K562 (cell line): ENCODE measurements around the gene COX14. TPM values are rescaled to one million over a fixed set of nuclear protein-coding genes. Genes with fewer than 3 reads are reported as not detected.

ENCODE experiments used
- ATAC-seq: fragments of 200-7000 bp; cut with Tn5 transposase; 3 replicates; pipeline ENCODE4 v1.9.1; 2020; ENCODE audit warnings: moderate library complexity
- BruUV-seq: library from RNA; stranded (reverse); fragments of 400-500 nt; replicated peaks from 2 replicates; lab custom pipeline; 2021; lab: Mats Ljungman, UMichigan
- CTCF ChIA-PET: fragments of 300-600 bp; formaldehyde crosslinking; extraction: SDS; loops from one replicate; lab custom pipeline; 2021; ENCODE audit warnings: low intra/inter-chr PET ratio; lab: Yijun Ruan, JAX
- POLR2A ChIA-PET: fragments of 300-600, 350-650 bp; sonication (Branson Sonifier 250); formaldehyde crosslinking; extraction: SDS; loops from one replicate; lab custom pipeline; 2021; ENCODE audit warnings: antibody characterized with exemption, inconsistent platforms; lab: Yijun Ruan, JAX
- DNase-seq, 4 experiments: peaks; one replicate each; pipeline versions ENCODE4 v3.0.0 to v3.0.0-alpha.2; 2011 to 2018; ENCODE audit warnings: low spot score in 3 of 4, mixed read lengths in 3 of 4; ENCODE audit errors: extremely low read depth in 1 of 4
- FAIRE-seq: peaks from 2 replicates; lab custom pipeline; 2011; peaks lifted over from hg19 to GRCh38; lab: Jason Lieb, UNC
- H2AFZ ChIP-seq: 2 replicates; pipeline ENCODE4 v1.6.0; 2011; ENCODE audit warnings: low read depth, low read length, control low read depth, inconsistent platforms
- H3K27ac ChIP-seq: fragments of 200-600 bp; 3 replicates; pipeline ENCODE4 v1.8.0; 2011; ENCODE audit warnings: low read depth, mild to moderate bottlenecking, control low read depth, inconsistent platforms, low read length, moderate library complexity, mixed read lengths; ENCODE audit errors: extremely low read depth
- H3K27me3 ChIP-seq, 2 experiments: fragments of 300-600 bp in 1 of 2; 2 replicates in 1 of 2; 3 replicates in 1 of 2; pipeline versions ENCODE4 v1.6.0 to v1.8.0; 2011; ENCODE audit warnings: inconsistent platforms in 2 of 2, low read length in 2 of 2, mild to moderate bottlenecking in 1 of 2, mixed read lengths in 1 of 2, moderate library complexity in 1 of 2; ENCODE audit not compliant: control insufficient read depth in 2 of 2, insufficient read depth in 2 of 2
- H3K36me3 ChIP-seq: fragments of 300-600 bp; 3 replicates; pipeline ENCODE4 v1.8.0; 2011; ENCODE audit warnings: mild to moderate bottlenecking, low read length, inconsistent platforms; ENCODE audit not compliant: control insufficient read depth, insufficient read depth
- H3K4me1 ChIP-seq, 2 experiments: fragments of 200-600 bp in 1 of 2; replicated peaks in 1 of 2; 2 replicates in 1 of 2; 3 replicates in 1 of 2; pipeline versions ENCODE4 v1.5.1 to v1.8.0; 2011; ENCODE audit warnings: inconsistent platforms in 2 of 2, low read length in 2 of 2, mild to moderate bottlenecking in 1 of 2, mixed read lengths in 1 of 2, moderate library complexity in 1 of 2; ENCODE audit not compliant: control insufficient read depth in 2 of 2, insufficient read depth in 2 of 2
- H3K4me2 ChIP-seq: 2 replicates; pipeline ENCODE4 v1.6.1; 2011; ENCODE audit warnings: low read length, control low read depth, inconsistent platforms, mixed read lengths; ENCODE audit not compliant: insufficient read depth
- H3K4me3 ChIP-seq: fragments of 200-600 bp; sonication (generic), shearing (Covaris generic); 2 replicates; pipeline ENCODE4 v1.5.1; 2016; ENCODE audit warnings: control low read depth, inconsistent platforms
- H3K79me2 ChIP-seq: fragments of 200-600 bp; 3 replicates; pipeline ENCODE4 v1.8.0; 2011; ENCODE audit warnings: low read length, inconsistent platforms; ENCODE audit not compliant: control insufficient read depth, insufficient read depth
- H3K9ac ChIP-seq, 2 experiments: 2 replicates each; pipeline versions ENCODE4 v1.6.0 to v1.6.1; 2011; ENCODE audit warnings: low read depth in 2 of 2, low read length in 2 of 2, control low read depth in 1 of 2, inconsistent platforms in 1 of 2, mild to moderate bottlenecking in 1 of 2, mixed read lengths in 1 of 2; ENCODE audit not compliant: insufficient read depth in 1 of 2
- H3K9me1 ChIP-seq: one replicate; pipeline ENCODE4 v1.6.0; 2011; ENCODE audit warnings: inconsistent platforms, mild to moderate bottlenecking, low read length, moderate library complexity; ENCODE audit not compliant: control insufficient read depth, insufficient read depth
- H3K9me3 ChIP-seq: replicated peaks from 2 replicates; pipeline ENCODE4 v1.5.1; 2011; ENCODE audit warnings: low read depth, low read length, inconsistent platforms; ENCODE audit not compliant: control insufficient read depth, insufficient read depth
- H4K20me1 ChIP-seq: replicated peaks from 2 replicates; pipeline ENCODE4 v1.6.1; 2011; ENCODE audit warnings: low read length, inconsistent platforms, mixed read lengths; ENCODE audit not compliant: control insufficient read depth, insufficient read depth
- BDP1 ChIP-seq: IDR thresholded peaks from 3 replicates; pipeline ENCODE4 v1.6.1; 2011; ENCODE audit not compliant: insufficient read length, insufficient read depth
- CBX1 ChIP-seq: sonication (generic); IDR thresholded peaks from 2 replicates; pipeline ENCODE4 v1.6.1; 2016; ENCODE audit warnings: antibody characterized with exemption, low read depth, mild to moderate bottlenecking
- CHD2 ChIP-seq: IDR thresholded peaks from 2 replicates; pipeline ENCODE4 v1.6.1; 2011; ENCODE audit warnings: low read depth, low read length
- E4F1 ChIP-seq: fragments of 250-450 bp; sonication (Bioruptor Pico); IDR thresholded peaks from 2 replicates; pipeline ENCODE4 v1.5.0; 2021; ENCODE audit warnings: mild to moderate bottlenecking, borderline replicate concordance
- FOXA1 ChIP-seq: fragments of 450-650 bp; IDR thresholded peaks from 2 replicates; pipeline ENCODE4 v1.6.1; 2016; ENCODE audit warnings: mild to moderate bottlenecking, borderline replicate concordance
- HDAC6 ChIP-seq: IDR thresholded peaks from 2 replicates; pipeline ENCODE4 v1.6.1; 2012; ENCODE audit warnings: low read depth, mild to moderate bottlenecking, control low read depth, inconsistent platforms, low read length, moderate library complexity
- JUND ChIP-seq, 2 experiments: IDR thresholded peaks; 2 replicates in 1 of 2; 3 replicates in 1 of 2; pipeline ENCODE4 v1.6.1; 2011; ENCODE audit warnings: borderline replicate concordance in 2 of 2, low read depth in 2 of 2, low read length in 2 of 2, improper control_type of control experiment in 1 of 2, missing biosample characterization in 1 of 2, missing genetic modification characterization in 1 of 2, missing genetic modification reagents in 1 of 2
- KLF6 ChIP-seq: fragments of 250-450 bp; sonication (Bioruptor Pico); IDR thresholded peaks from 2 replicates; pipeline ENCODE4 v1.4.0; 2020; ENCODE audit warnings: mild to moderate bottlenecking, moderate library complexity, borderline replicate concordance
- NR0B1 ChIP-seq: fragments of 450-650 bp; IDR thresholded peaks from one replicate; pipeline ENCODE4 v1.6.1; 2018; ENCODE audit warnings: mild to moderate bottlenecking, moderate library complexity; ENCODE audit not compliant: partially characterized antibody
- RNF2 ChIP-seq: sonication (generic); IDR thresholded peaks from 2 replicates; pipeline ENCODE4 v1.6.1; 2016
- STAT6 ChIP-seq: sonication (generic); formaldehyde crosslinking; IDR thresholded peaks from 2 replicates; pipeline ENCODE4 v1.8.1; 2023; ENCODE audit warnings: mild to moderate bottlenecking, missing genetic modification reagents
- U2AF2 ChIP-seq: fragments of 200-400 bp; formaldehyde crosslinking; optimal IDR thresholded peaks from 2 replicates; pipeline ENCODE3; 2017; ENCODE audit warnings: low read depth, mild to moderate bottlenecking, low read length
- ZFP30 ChIP-seq: fragments of 250-450 bp; sonication (Bioruptor Pico); IDR thresholded peaks from 2 replicates; pipeline ENCODE4 v1.8.0; 2022; ENCODE audit warnings: moderate library complexity, mild to moderate bottlenecking, inconsistent platforms, borderline replicate concordance
- ZNF232 ChIP-seq: sonication (generic); formaldehyde crosslinking; IDR thresholded peaks from 2 replicates; pipeline ENCODE4 v1.8.0; 2022; ENCODE audit warnings: mild to moderate bottlenecking, missing genetic modification reagents
- WGBS: fragments of 100-300 bp; shearing (Covaris generic); methylation state at CpG from one replicate; pipeline ENCODE4 v1.1.6; 2016; ENCODE audit warnings: low coverage, mixed read lengths; ENCODE audit not compliant: insufficient coverage; ENCODE audit errors: missing lambda C conversion rate; 5-methylcytosine and 5-hydroxymethylcytosine counted together
- in situ Hi-C: fragments of 300-500 bp; cut with MboI; formaldehyde crosslinking; loops from 4 replicates; pipeline ENCODE4 v1.15.0; 2018; ENCODE audit warnings: inconsistent platforms, mixed read lengths
- intact Hi-C: fragments of 100-400 bp; cut with micrococcal nuclease; formaldehyde crosslinking; loops from 2 replicates; pipeline ENCODE4 v1.14.2; 2022
- polyA plus RNA-seq, 8 experiments: library from polyadenylated mRNA; depleted of rRNA in 4 of 8; stranded (reverse) in 5 of 8; unstranded in 3 of 8; fragments of >200 nt; fragmentation: Nextera tagmentation in 2 of 8; fragmentation: Illumina TruSeq in 1 of 8; extraction: Ambion mirVana in 2 of 8; extraction: Trizol in 1 of 8; gene quantifications; 2 replicates each; pipeline versions ENCODE4 v1.2.1 to v1.2.3, GENCODE V29; 2011 to 2014; ENCODE audit warnings: inconsistent platforms in 1 of 8, missing spikeins in 1 of 8
- total RNA-seq, 7 experiments: library from RNA; depleted of rRNA in 6 of 7; stranded (reverse); fragments of >200 nt in 6 of 7; fragmentation: Illumina TruSeq in 2 of 7; extraction: Trizol in 2 of 7; gene quantifications; 2 replicates each; pipeline versions ENCODE4 v1.2.1 to v1.2.3, GENCODE V29; 2011 to 2021; ENCODE audit warnings: low replicate concordance in 1 of 7

The COX14 gene
- total and polyA plus RNA-seq, 9 of the 15 experiments (the other 6 are each of a cell fraction or from before 2014, with no cell fraction given) = 44.4 to 269 (median 53.4) TPM

- H3K4me1 ChIP-seq = peaks cover 3 to 28% of the 10 kb centered on the region in 2 experiments; a peak in 4 of 5 replicates
- CTCF ChIA-PET = interaction anchor here (1.0 kb wide), 1 partner anchor 8 kb away, joined by 4 read pairs; no protein-coding TSS in a partner anchor
- no peaks in the 10 kb centered on the region for H4K20me1 ChIP-seq
- peak within 1 kb of the TSS; percentile 97 for H3K4me3 ChIP-seq
- peak within 1 kb of the TSS; percentile 84 for H3K27ac ChIP-seq
- peak; percentile 99 for ATAC-seq
- peak within 1 kb of the TSS; percentile 100 for H2AFZ ChIP-seq
- in situ Hi-C loops = loop anchor here (5.0 kb wide), 1 partner anchor 200 kb away; no protein-coding TSS in a partner anchor
- intact Hi-C loops = no loop called here
- no peaks in the 10 kb centered on the region for H3K9me3 ChIP-seq
- FAIRE-seq = peak; percentile 95
- DNase-seq = peak; percentile 97 to 99 (median 98)
- H3K36me3 ChIP-seq = peaks cover 6% of the 10 kb centered on the region; the same call in 1 of the 3 replicates
- POLR2A ChIA-PET = interaction anchor here (0.5 to 1.9 kb wide), 20 partner anchors 11 to 187 kb away, joined by 3 to 11 read pairs (median 4); partner anchors contain the start of genes COX14 and SMARCD1
- peak within 1 kb of the TSS; percentile 82 to 99 for H3K9ac ChIP-seq
- H3K79me2 ChIP-seq = peaks cover 28% of the 10 kb centered on the region
- no peaks in the 10 kb centered on the region for H3K9me1 ChIP-seq
- peak within 1 kb of the TSS; percentile 98 for H3K4me2 ChIP-seq
- no peaks in the 10 kb centered on the region for H3K27me3 ChIP-seq
- no TSS peak for BruUV-seq
- WGBS = under 1% methylated on average over 57 of the region's 70 CpGs
- TF ChIP-seq U2AF2 (no peak), KLF6 (CRISPR knock-in tag) (no peak), ZNF232 (no peak), FOXA1 (no peak), NR0B1 (no peak), RNF2 (no peak), BDP1 (no peak), HDAC6 (no peak), CBX1 (peak; percentile 68; the same call in 1 of the 2 replicates), E4F1 (no peak), JUND (IDR thresholded peaks at IDR 0.05; ENCODE audit: borderline replicate concordance, low read depth, low read length) (peak; percentile 18; the same call in 1 of the 2 replicates), JUND (tag; IDR thresholded peaks at IDR 0.05; ENCODE audit: borderline replicate concordance, low read depth, low read length) (no peak), STAT6 (CRISPR knock-in tag) (no peak), ZFP30 (peak; percentile 81; the same call in 1 of the 2 replicates), CHD2 (0 out of 2 replicates have a peak, but pooled peaks have one; percentile 19)
These were observed 55.2 kb downstream of the COX14 start, which contains the start of gene CERS5 for GRCh38 chr12:50167049-50167828. Gene CERS5, minus strand, starts transcription at chr12:50167369. Its CDS starts 72 bp downstream, at chr12:50167297.
